ENCODE measurements around the gene LGI2. TPM values are rescaled to one million over a fixed set of nuclear protein-coding genes. Genes with fewer than 3 reads are reported as not detected.

Gene LGI2
- total and polyA plus RNA-seq, 2 experiments from 2014 or later, result 0.89 to 3.6 TPM

GRCh38 chr4:24968278-24968677 is 62.5 kb downstream of the LGI2 start:
- H3K27ac ChIP-seq, result no peak overlapping the region
- no peaks in the 10 kb centered on the region for H4K20me1 ChIP-seq (ENCODE audit: insufficient read depth, poor library complexity, severe bottlenecking)
- H3K36me3 ChIP-seq (replicated peaks; ENCODE audit: insufficient read depth, low read depth), result no peaks in the 10 kb centered on the region
- H2AFZ ChIP-seq, result no peak overlapping the region
- H3K9me2 ChIP-seq (replicated peaks; ENCODE audit: insufficient read depth), result no peaks in the 10 kb centered on the region
- H3K79me2 ChIP-seq, result no peaks in the 10 kb centered on the region
- H3K4me1 ChIP-seq (ENCODE audit: insufficient read depth), result no peaks in the 10 kb centered on the region
- H3K4me2 ChIP-seq, result no peak overlapping the region
- no peak overlapping the region for H3K4me3 ChIP-seq
- no peak for DNase-seq (ENCODE audit: low spot score)
- H3K9me3 ChIP-seq (ENCODE audit: low read depth), result no peaks in the 10 kb centered on the region
- 87% methylated on average over 6 of the region's 6 CpGs for WGBS (ENCODE audit: low lambda C conversion rate, missing lambda C conversion rate)
- H3K27me3 ChIP-seq, result no peaks in the 10 kb centered on the region
- TF ChIP-seq EZH2 (IDR thresholded peaks at IDR 0.05; ENCODE audit: borderline replicate concordance), result no peak
- TF ChIP-seq EZH2phosphoT487 (IDR thresholded peaks at IDR 0.05; ENCODE audit: low read depth, severe bottlenecking, unreplicated experiment), result no peak
- TF ChIP-seq, protein P1, sequence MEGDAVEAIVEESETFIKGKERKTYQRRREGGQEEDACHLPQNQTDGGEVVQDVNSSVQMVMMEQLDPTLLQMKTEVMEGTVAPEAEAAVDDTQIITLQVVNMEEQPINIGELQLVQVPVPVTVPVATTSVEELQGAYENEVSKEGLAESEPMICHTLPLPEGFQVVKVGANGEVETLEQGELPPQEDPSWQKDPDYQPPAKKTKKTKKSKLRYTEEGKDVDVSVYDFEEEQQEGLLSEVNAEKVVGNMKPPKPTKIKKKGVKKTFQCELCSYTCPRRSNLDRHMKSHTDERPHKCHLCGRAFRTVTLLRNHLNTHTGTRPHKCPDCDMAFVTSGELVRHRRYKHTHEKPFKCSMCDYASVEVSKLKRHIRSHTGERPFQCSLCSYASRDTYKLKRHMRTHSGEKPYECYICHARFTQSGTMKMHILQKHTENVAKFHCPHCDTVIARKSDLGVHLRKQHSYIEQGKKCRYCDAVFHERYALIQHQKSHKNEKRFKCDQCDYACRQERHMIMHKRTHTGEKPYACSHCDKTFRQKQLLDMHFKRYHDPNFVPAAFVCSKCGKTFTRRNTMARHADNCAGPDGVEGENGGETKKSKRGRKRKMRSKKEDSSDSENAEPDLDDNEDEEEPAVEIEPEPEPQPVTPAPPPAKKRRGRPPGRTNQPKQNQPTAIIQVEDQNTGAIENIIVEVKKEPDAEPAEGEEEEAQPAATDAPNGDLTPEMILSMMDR (IDR thresholded peaks at IDR 0.05; ENCODE audit: poor library complexity), result no peak

- Histone ChIP-seq H3K4me2 (no peak overlapping the region), H3K79me2 (no peaks in the 10 kb centered on the region), H3K9me2 (replicated peaks; ENCODE audit: insufficient read depth) (no peaks in the 10 kb centered on the region), H4K20me1 (ENCODE audit: insufficient read depth, poor library complexity, severe bottlenecking) (no peaks in the 10 kb centered on the region), H3K27ac (no peak overlapping the region), H3K4me1 (ENCODE audit: insufficient read depth) (no peaks in the 10 kb centered on the region), H3K9me3 (ENCODE audit: low read depth) (no peaks in the 10 kb centered on the region), H2AFZ (no peak overlapping the region), H3K4me3 (no peak overlapping the region), H3K27me3 (no peaks in the 10 kb centered on the region), H3K36me3 (replicated peaks; ENCODE audit: insufficient read depth, low read depth) (no peaks in the 10 kb centered on the region)
- DNase-seq (ENCODE audit: low spot score), result no peak
- TF ChIP-seq EZH2phosphoT487 (IDR thresholded peaks at IDR 0.05; ENCODE audit: low read depth, severe bottlenecking, unreplicated experiment), result no peak
- TF ChIP-seq EZH2 (IDR thresholded peaks at IDR 0.05; ENCODE audit: borderline replicate concordance), result no peak
- TF ChIP-seq, protein P1 (IDR thresholded peaks at IDR 0.05; ENCODE audit: poor library complexity), result no peak
- WGBS (ENCODE audit: low lambda C conversion rate, missing lambda C conversion rate), result 89% methylated on average over 4 of the region's 4 CpGs
Measured at GRCh38 chr4:24967346-24967745, 63.4 kb downstream of the LGI2 start.

DNA sequence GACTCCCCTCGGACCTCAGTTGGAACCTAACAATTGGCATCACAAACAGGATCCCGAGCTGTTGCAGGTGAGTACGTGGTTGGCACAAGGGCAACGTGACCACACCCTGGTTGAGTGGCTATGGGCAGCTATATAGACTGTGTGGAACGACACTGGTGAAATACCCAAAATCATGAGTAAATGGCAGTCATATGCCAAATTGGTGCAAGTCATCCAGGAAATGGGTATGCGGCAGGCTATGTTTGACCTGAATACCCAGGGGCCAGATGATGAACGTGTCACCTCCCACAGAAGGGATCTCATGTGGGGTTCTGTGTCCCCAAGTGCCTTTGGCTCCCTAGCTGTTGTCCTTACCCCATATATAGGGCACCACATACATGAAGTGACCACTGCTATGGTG is 64.7 kb downstream of the LGI2 start:
- Histone ChIP-seq H4K20me1 (ENCODE audit: insufficient read depth, poor library complexity, severe bottlenecking) (no peaks in the 10 kb centered on the region), H3K4me2 (no peak overlapping the region), H3K27ac (no peak overlapping the region), H3K4me3 (no peak overlapping the region), H3K79me2 (no peaks in the 10 kb centered on the region), H3K9me2 (replicated peaks; ENCODE audit: insufficient read depth) (no peaks in the 10 kb centered on the region), H3K27me3 (no peaks in the 10 kb centered on the region), H2AFZ (no peak overlapping the region), H3K4me1 (ENCODE audit: insufficient read depth) (no peaks in the 10 kb centered on the region), H3K36me3 (replicated peaks; ENCODE audit: insufficient read depth, low read depth) (no peaks in the 10 kb centered on the region), H3K9me3 (ENCODE audit: low read depth) (no peaks in the 10 kb centered on the region)
- TF ChIP-seq EZH2 (IDR thresholded peaks at IDR 0.05; ENCODE audit: borderline replicate concordance) (no peak), EZH2phosphoT487 (IDR thresholded peaks at IDR 0.05; ENCODE audit: low read depth, severe bottlenecking, unreplicated experiment) (no peak)
- TF ChIP-seq, protein P1 (IDR thresholded peaks at IDR 0.05; ENCODE audit: poor library complexity), result no peak
- 78% methylated on average over 7 of the region's 7 CpGs for WGBS (ENCODE audit: low lambda C conversion rate, missing lambda C conversion rate)
- no peak for DNase-seq (ENCODE audit: low spot score)

DNA sequence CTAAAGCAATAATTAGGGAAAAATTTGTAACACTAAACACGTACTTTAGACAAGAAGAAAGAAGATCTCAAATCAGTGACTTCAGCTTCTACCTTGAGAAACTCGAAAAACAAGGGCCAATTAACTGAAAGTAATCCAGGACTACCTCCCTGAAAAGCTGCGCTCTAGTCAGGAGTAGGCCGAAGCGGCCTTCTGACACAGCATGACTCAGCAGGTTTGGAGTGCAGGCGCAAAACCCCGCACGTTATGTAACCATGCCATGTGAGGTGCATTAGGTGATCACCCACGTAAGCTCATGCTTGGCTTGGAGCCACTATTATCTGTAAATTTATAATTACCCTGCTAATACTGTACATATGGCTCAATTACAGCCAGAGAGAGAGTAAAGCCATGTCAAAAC is 65.1 kb downstream of the LGI2 start:
- Histone ChIP-seq H3K36me3 (replicated peaks; ENCODE audit: insufficient read depth, low read depth) (no peaks in the 10 kb centered on the region), H3K4me3 (no peak overlapping the region), H3K27me3 (no peaks in the 10 kb centered on the region), H2AFZ (no peak overlapping the region), H3K27ac (no peak overlapping the region), H3K4me2 (no peak overlapping the region), H4K20me1 (ENCODE audit: insufficient read depth, poor library complexity, severe bottlenecking) (no peaks in the 10 kb centered on the region), H3K79me2 (no peaks in the 10 kb centered on the region), H3K9me3 (ENCODE audit: low read depth) (no peaks in the 10 kb centered on the region), H3K4me1 (ENCODE audit: insufficient read depth) (no peaks in the 10 kb centered on the region), H3K9me2 (replicated peaks; ENCODE audit: insufficient read depth) (no peaks in the 10 kb centered on the region)
- no peak for DNase-seq (ENCODE audit: low spot score)
- TF ChIP-seq EZH2 (IDR thresholded peaks at IDR 0.05; ENCODE audit: borderline replicate concordance) (no peak), EZH2phosphoT487 (IDR thresholded peaks at IDR 0.05; ENCODE audit: low read depth, severe bottlenecking, unreplicated experiment) (no peak)
- TF ChIP-seq, protein P1 (IDR thresholded peaks at IDR 0.05; ENCODE audit: poor library complexity), result no peak
- 92% methylated on average over 9 of the region's 9 CpGs for WGBS (ENCODE audit: low lambda C conversion rate, missing lambda C conversion rate)
